Stimulated activated CD4-positive, alpha-beta T cell treated with anti-CD3 and anti-CD28 coated beads, Interleukin-4, amount 100 ng/mL, for 24 hours (primary cell): Measurements from ENCODE around the gene BEND5.

ENCODE experiments used
- DNase-seq: peaks from one replicate; pipeline ENCODE4 v3.0.0-alpha.2; 2020

BEND5 gene

DNA sequence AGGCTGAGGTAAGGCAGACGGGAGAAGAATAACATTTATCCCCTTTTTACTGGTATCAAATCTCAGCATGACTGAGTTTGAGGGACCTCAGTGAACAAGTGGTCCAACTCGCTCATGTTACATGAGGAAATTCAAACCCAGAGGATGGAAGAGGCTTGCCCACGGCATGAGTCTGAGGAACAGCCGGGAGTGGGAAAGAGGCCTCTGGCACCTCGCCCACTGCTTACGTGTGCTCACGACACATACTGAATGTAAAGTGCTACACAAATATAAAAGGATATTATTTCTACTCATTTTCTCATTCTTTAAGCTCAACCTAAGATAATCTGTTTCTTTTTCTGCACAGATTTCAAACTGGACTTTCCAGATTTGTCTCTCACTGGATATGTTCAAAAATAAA, 14.7 kb downstream of the BEND5 start:
- no peak for DNase-seq

- no peak for DNase-seq
Observed at GRCh38 chr1:48761411-48761810, 15.3 kb downstream of the BEND5 start.

DNA sequence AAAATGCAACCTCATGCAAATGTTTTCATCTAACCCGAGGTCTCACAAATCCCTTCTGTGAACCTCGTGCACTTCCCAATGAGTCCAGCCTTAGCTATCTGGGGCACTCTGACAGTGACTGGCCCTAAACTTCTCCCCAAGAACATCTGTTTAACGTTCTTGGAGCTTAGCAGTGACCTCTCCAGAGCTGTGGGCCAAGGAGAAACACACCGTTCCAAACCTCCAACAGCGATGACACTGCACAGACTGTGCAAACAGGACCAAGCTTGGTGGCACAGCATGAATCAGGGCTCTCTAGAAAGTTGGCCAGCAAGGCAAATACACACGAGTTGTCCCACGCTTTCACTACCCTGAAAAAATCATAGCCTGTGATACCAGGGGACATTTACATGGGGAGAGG, 15.8 kb downstream of the BEND5 start:
- DNase-seq: no peak

DNA sequence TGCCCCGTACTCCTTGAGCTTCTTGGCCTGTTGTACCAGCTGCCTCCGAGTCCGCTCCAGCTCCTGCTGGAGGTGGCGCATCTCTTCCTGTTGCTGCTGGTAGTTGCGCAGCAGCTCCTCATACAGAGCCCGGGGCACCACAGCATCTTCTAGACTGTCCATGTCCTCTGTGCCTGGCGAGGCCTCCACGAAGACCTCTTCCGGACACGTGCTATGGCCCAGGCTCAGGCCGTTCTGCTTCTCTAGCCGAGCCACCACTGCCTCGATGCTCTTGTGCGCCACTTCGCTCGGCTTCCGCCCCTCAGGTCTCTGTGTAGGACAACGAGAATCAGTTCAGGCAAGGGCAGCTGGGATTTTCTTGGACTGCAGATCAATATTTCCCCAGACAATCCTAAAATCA, 17.7 kb downstream of the BEND5 start:
- no peak for DNase-seq

- no peak for DNase-seq
Observed at GRCh38 chr1:48757363-48757762, 19.3 kb downstream of the BEND5 start.

GRCh38 chr1:48756683-48757316, 19.9 kb downstream of the BEND5 start:
- DNase-seq: no peak

DNA sequence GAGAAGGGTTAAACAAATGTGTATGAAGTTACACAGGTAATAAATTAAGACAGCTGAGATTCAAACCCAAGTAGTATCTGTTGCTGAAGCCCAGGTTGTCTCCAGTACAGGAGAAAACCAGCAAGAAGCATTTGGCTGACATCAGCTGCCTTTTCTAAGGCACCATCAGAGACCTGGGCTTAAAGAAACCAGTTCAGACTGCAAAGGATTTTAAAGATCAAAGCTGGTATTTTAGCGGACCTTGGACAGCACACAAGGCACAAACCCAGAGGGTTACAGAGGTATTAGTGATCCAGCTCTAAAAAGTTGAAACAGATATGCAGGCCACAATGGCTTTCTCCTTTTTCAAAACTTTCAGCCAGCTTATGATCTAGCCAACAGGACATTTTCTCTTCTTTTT, 23.4 kb downstream of the BEND5 start:
- no peak for DNase-seq

- DNase-seq: no peak
Observed at GRCh38 chr1:48750109-48750508, 26.6 kb downstream of the BEND5 start.

- no peak for DNase-seq
Observed at GRCh38 chr1:48749068-48749467, 27.6 kb downstream of the BEND5 start.

DNA sequence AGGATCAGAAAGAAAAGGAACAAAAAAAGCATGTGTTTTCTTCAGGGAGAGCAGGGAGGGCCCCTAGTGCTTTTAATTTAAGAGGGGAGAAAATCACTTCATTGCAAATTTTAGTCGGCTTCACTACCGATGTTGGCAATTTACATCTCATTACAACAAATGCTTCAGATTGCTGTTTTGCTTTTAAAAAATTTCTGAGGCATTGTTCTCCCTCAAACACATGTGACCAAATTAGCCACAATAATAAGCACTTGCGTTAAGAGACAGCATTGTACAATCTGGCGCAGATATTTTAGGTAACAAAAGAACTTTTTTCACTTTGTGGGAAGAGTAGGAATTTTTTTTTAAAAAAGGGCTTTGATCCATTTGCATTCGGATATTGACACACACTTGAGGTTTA, 29.8 kb downstream of the BEND5 start:
- DNase-seq: no peak

DNA sequence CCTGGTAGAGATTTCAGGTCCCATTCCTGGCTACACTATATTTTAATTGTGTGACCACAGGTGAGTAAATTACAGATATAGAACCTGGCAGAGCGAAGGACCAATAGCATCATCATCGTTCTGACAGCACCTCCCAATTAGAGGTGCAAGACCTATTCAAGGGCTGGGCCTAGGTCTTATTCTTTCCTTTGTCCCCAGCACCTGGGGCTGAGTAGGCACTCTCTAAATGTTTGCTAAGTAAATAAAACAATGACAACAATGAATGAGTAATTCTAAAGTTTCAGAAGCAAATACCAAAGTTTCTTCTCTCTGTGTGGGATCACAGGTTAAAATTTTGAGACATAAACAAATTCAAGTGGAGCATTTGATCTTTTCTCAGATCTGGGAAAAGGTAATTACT, 32.7 kb downstream of the BEND5 start:
- no peak for DNase-seq

DNA sequence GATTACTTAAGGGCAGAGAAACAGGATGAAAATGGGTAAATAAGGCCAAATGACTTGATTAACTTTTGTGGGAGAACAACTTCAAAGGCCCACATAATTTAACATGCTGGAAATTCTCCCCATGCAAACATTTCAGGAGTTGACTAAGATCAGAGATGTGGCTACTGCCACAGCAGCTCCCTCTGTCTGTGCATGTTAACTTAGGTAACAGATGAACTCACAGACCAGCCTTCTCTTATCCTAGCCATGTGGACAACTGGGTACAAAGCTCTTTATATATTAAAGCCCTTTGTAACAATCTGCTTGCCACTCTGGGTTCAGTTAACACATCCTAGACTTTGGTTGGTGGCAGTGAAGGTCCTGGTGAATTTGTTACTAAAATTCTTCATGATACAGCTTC, 33.2 kb downstream of the BEND5 start:
- no peak for DNase-seq

GRCh38 chr1:48741380-48741779, 35.3 kb downstream of the BEND5 start:
- no peak for DNase-seq

DNA sequence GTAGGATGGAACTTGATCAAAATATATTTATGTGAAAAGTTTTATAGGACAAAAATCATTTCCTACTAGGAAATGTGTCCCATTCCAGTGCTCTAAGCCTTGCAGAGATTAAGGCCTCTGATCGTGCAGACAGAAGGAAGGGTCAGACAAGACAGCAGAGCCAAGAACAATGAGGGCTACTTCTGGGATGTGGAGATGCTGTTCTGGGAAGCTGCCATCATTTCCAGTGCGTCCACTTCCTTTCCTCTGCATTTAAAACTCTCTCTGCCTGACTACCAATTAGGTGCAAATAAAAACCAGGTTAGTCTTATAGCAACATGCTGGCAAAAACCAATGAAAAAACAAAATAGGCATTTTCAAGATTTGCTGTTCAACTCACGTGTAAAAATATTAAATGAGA, 36.1 kb downstream of the BEND5 start:
- DNase-seq: no peak

GRCh38 chr1:48739091-48739490, 37.6 kb downstream of the BEND5 start:
- no peak for DNase-seq

GRCh38 chr1:48738356-48738755, 38.3 kb downstream of the BEND5 start:
- DNase-seq: no peak

DNA sequence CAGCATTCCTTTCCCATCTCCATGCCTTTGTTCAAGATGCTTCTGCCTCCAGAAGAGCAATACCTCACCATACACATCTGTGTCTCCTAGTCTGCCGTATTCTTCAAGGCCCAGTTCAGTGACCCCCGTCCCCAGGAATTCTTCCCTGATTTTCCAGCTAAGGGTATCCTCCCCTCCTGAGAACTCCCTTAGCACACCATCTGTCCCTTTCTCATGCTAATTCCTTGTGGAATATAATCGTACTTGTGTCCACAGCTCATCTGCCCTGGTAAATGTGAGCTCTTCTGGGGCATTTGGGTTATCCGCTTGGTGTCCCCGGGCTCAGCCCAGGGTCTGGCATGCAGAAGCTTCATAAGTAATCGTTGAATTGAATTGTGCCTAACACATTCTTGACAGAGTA, 40.9 kb downstream of the BEND5 start:
- DNase-seq: no peak

- no peak for DNase-seq
Observed at GRCh38 chr1:48730164-48730910, 46.4 kb downstream of the BEND5 start.

DNA sequence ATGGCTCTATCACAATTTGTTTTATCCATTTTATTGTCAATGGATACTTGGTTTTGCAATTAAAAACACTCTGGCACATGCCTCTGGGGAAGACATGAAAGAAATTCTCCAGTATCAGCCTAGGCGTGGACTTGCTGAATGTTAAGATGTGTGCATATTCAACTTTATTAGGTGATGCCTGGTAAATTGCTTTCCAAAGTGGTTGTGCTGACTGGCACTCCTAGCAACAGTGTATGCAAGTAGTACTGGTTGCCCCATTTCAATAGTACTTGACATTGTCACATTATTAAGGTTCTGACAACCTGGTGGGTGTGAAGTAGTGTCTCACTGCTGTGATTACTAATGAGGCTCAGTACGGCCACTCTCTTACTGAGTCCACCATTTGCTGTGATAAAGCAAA, 48.1 kb downstream of the BEND5 start:
- no peak for DNase-seq

- DNase-seq: no peak
Observed at GRCh38 chr1:48726557-48727215, 50.0 kb downstream of the BEND5 start.

- DNase-seq: no peak
Observed at GRCh38 chr1:48726139-48726538, 50.6 kb downstream of the BEND5 start.

GRCh38 chr1:48725341-48726046, 51.2 kb downstream of the BEND5 start:
- no peak for DNase-seq

GRCh38 chr1:48720929-48721328, 55.8 kb downstream of the BEND5 start:
- no peak for DNase-seq

DNA sequence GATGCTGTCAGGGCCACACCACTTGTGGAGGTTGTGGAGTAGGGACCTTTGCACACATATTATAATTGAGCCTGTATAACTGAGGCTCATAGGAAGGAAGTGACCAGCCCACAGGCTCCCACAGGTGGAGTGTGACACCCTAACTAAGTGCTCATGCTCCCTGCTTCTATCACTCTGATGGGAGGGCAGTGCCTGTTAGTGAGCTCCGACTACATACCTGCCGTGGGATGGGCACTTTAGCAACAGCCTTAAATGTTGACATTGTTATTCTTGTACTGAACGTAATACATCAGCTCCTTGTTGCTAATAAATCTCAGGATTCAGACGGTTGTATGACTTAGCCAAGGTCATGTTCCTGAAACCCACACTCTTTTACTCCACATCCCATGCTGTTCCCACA, 58.0 kb downstream of the BEND5 start:
- no peak for DNase-seq
